Coronary artery (tissue), 2 donors: ENCODE results near the gene MDN1.

ENCODE experiments used
- DNase-seq: peaks from one replicate; pipeline ENCODE4 v3.0.0-alpha.2; 2017; ENCODE audit warnings: low spot score
- H3K27ac ChIP-seq, 2 donors: fragments of 200-600 bp; sonication (generic); one replicate each; pipeline ENCODE4 v1.5.1; 2016 to 2019
- H3K4me3 ChIP-seq: fragments of 200-600 bp; sonication (generic); 2 replicates; pipeline ENCODE4 v1.5.1; 2016; ENCODE audit warnings: mild to moderate bottlenecking, moderate library complexity
- CTCF ChIP-seq: fragments of 200-600 bp; sonication (generic); IDR thresholded peaks from one replicate; pipeline ENCODE4 v1.5.1; 2019; ENCODE audit warnings: antibody characterized with exemption

Gene MDN1

GRCh38 chr6:89723046-89723445 lies 96.5 kb downstream of the MDN1 start:
- no peak for TF ChIP-seq CTCF

GRCh38 chr6:89716532-89716931 lies 103.1 kb downstream of the MDN1 start:
- H3K4me3 ChIP-seq: no peak overlapping the region
- DNase-seq: no peak
- H3K27ac ChIP-seq: no peak overlapping the region
- TF ChIP-seq CTCF: no peak

More at GRCh38 chr6:89723046-89723445, 96.5 kb downstream of the MDN1 start:
- no peak for DNase-seq
- Histone ChIP-seq H3K4me3 (no peak overlapping the region), H3K27ac (no peak overlapping the region)

- TF ChIP-seq CTCF: no peak
- Histone ChIP-seq H3K4me3 (no peak overlapping the region), H3K27ac (no peak overlapping the region)
- DNase-seq: no peak
Observed at GRCh38 chr6:89711801-89712200, 107.8 kb downstream of the MDN1 start.

GRCh38 chr6:89708316-89708715 lies 111.3 kb downstream of the MDN1 start:
- Histone ChIP-seq H3K4me3 (no peak overlapping the region), H3K27ac (no peak overlapping the region)
- no peak for DNase-seq
- no peak for TF ChIP-seq CTCF

GRCh38 chr6:89707766-89708165 lies 111.8 kb downstream of the MDN1 start:
- no peak overlapping the region for H3K4me3 ChIP-seq
- DNase-seq: no peak
- no peak for TF ChIP-seq CTCF
- H3K27ac ChIP-seq: no peak overlapping the region

- TF ChIP-seq CTCF: no peak
- no peak overlapping the region for H3K4me3 ChIP-seq
- no peak overlapping the region for H3K27ac ChIP-seq
- no peak for DNase-seq
Observed at GRCh38 chr6:89706121-89706520, 113.5 kb downstream of the MDN1 start.

GRCh38 chr6:89703292-89703691 lies 116.3 kb downstream of the MDN1 start:
- no peak overlapping the region for H3K27ac ChIP-seq
- DNase-seq: no peak
- TF ChIP-seq CTCF: no peak
- H3K4me3 ChIP-seq: no peak overlapping the region
